IgD-negative memory B cell (primary cell): Measurements from ENCODE around the gene THSD4. TPM values are rescaled to one million over a fixed set of nuclear protein-coding genes. Genes with fewer than 3 reads are reported as not detected.
"Not testable (repeated sequence)": the region's sequence is repeated elsewhere in the genome, so short reads cannot be mapped to it uniquely, and the experiment has no call there.

Experiments used
- H3K27ac Mint-ChIP-seq, 3 donors: one replicate each; pipeline ENCODE4 v1.8.0; 2020 to 2022; ENCODE audit warnings: mild to moderate bottlenecking in 3 of 3, mixed read lengths in 3 of 3, moderate library complexity in 1 of 3
- H3K27me3 Mint-ChIP-seq: one replicate; pipeline ENCODE4 v1.8.0; 2021; ENCODE audit warnings: mixed read lengths
- H3K36me3 Mint-ChIP-seq: one replicate; pipeline ENCODE4 v1.8.0; 2020; ENCODE audit warnings: mild to moderate bottlenecking, mixed read lengths
- H3K4me1 Mint-ChIP-seq, 3 donors: one replicate each; pipeline ENCODE4 v1.8.0; 2020 to 2022; ENCODE audit warnings: mixed read lengths in 3 of 3, mild to moderate bottlenecking in 1 of 3
- H3K4me3 Mint-ChIP-seq, 4 donors: one replicate each; pipeline ENCODE4 v1.8.0; 2020 to 2022; ENCODE audit warnings: mild to moderate bottlenecking in 4 of 4, mixed read lengths in 4 of 4, moderate library complexity in 3 of 4
- H3K9me3 Mint-ChIP-seq, 3 donors: one replicate each; pipeline ENCODE4 v1.8.0; 2020 to 2021; ENCODE audit warnings: mixed read lengths in 3 of 3, mild to moderate bottlenecking in 1 of 3
- polyA plus RNA-seq: library from polyadenylated mRNA; unstranded; fragments of 300-500 nt; fragmentation: Illumina TruSeq; gene quantifications from one replicate; pipeline ENCODE4 v1.2.3, GENCODE V29; 2021

THSD4 gene
- polyA plus RNA-seq, 1 donor from 2014 or later = not detected

- peaks cover 16% of the 10 kb centered on the region for H3K27me3 Mint-ChIP-seq
- peaks cover 0 to 3% (median 0%) of the 10 kb centered on the region in 3 donors for H3K4me1 Mint-ChIP-seq
- H3K36me3 Mint-ChIP-seq = no peaks in the 10 kb centered on the region
- no peak overlapping the region for H3K27ac Mint-ChIP-seq
- peaks cover 0 to 4% (median 3%) of the 10 kb centered on the region in 3 donors for H3K9me3 Mint-ChIP-seq
- H3K4me3 Mint-ChIP-seq = no peak overlapping the region
Observed at GRCh38 chr15:71194286-71194685, 79.0 kb downstream of the THSD4 start.

GRCh38 chr15:71195242-71195641 lies 80.0 kb downstream of the THSD4 start:
- peaks cover 0 to 4% (median 3%) of the 10 kb centered on the region in 3 donors for H3K9me3 Mint-ChIP-seq
- H3K4me3 Mint-ChIP-seq = no peak overlapping the region
- no peaks in the 10 kb centered on the region for H3K36me3 Mint-ChIP-seq
- H3K4me1 Mint-ChIP-seq = peaks cover 0 to 3% (median 0%) of the 10 kb centered on the region in 3 donors
- H3K27me3 Mint-ChIP-seq = peaks cover 16% of the 10 kb centered on the region
- no peak overlapping the region for H3K27ac Mint-ChIP-seq

- peaks cover 6% of the 10 kb centered on the region for H3K27me3 Mint-ChIP-seq
- no peaks in the 10 kb centered on the region for H3K4me1 Mint-ChIP-seq
- peaks cover 0 to 3% (median 1%) of the 10 kb centered on the region in 3 donors for H3K9me3 Mint-ChIP-seq
- no peak overlapping the region for H3K4me3 Mint-ChIP-seq
- no peaks in the 10 kb centered on the region for H3K36me3 Mint-ChIP-seq
- H3K27ac Mint-ChIP-seq = no peak overlapping the region
Observed at GRCh38 chr15:71197620-71198019, 82.3 kb downstream of the THSD4 start.

GRCh38 chr15:71198846-71199245 lies 83.6 kb downstream of the THSD4 start:
- Mint-ChIP-seq H3K4me1 (no peaks in the 10 kb centered on the region), H3K9me3 (peaks cover 0 to 3% (median 1%) of the 10 kb centered on the region in 3 donors), H3K27ac (peak overlapping the region in 1 of 3 donors; percentile 48), H3K4me3 (no peak overlapping the region), H3K36me3 (no peaks in the 10 kb centered on the region), H3K27me3 (peaks cover 6% of the 10 kb centered on the region)

GRCh38 chr15:71199384-71200351 lies 84.4 kb downstream of the THSD4 start:
- Mint-ChIP-seq H3K4me1 (no peaks in the 10 kb centered on the region), H3K9me3 (no peaks in the 10 kb centered on the region), H3K27me3 (peaks cover 5% of the 10 kb centered on the region), H3K27ac (peak overlapping the region in 1 of 3 donors; percentile 48), H3K36me3 (no peaks in the 10 kb centered on the region), H3K4me3 (no peak overlapping the region)

- H3K27me3 Mint-ChIP-seq = peaks cover 1% of the 10 kb centered on the region
- H3K27ac Mint-ChIP-seq = no peak overlapping the region
- H3K36me3 Mint-ChIP-seq = no peaks in the 10 kb centered on the region
- H3K4me3 Mint-ChIP-seq = no peak overlapping the region
- no peaks in the 10 kb centered on the region for H3K9me3 Mint-ChIP-seq
- no peaks in the 10 kb centered on the region for H3K4me1 Mint-ChIP-seq
Observed at GRCh38 chr15:71201477-71201876, 86.2 kb downstream of the THSD4 start.

GRCh38 chr15:71202712-71203111 lies 87.4 kb downstream of the THSD4 start:
- H3K27me3 Mint-ChIP-seq = no peaks in the 10 kb centered on the region
- H3K4me3 Mint-ChIP-seq = no peak overlapping the region
- H3K4me1 Mint-ChIP-seq = no peaks in the 10 kb centered on the region
- no peaks in the 10 kb centered on the region for H3K9me3 Mint-ChIP-seq
- no peak overlapping the region for H3K27ac Mint-ChIP-seq
- H3K36me3 Mint-ChIP-seq = no peaks in the 10 kb centered on the region

GRCh38 chr15:71203586-71204474 lies 88.6 kb downstream of the THSD4 start:
- Mint-ChIP-seq H3K27me3 (no peaks in the 10 kb centered on the region), H3K36me3 (no peaks in the 10 kb centered on the region), H3K4me3 (no peak overlapping the region), H3K4me1 (no peaks in the 10 kb centered on the region), H3K27ac (no peak overlapping the region), H3K9me3 (no peaks in the 10 kb centered on the region)

GRCh38 chr15:71207141-71207540 lies 91.9 kb downstream of the THSD4 start:
- Mint-ChIP-seq H3K27me3 (peaks cover 2% of the 10 kb centered on the region), H3K36me3 (no peaks in the 10 kb centered on the region), H3K4me1 (no peaks in the 10 kb centered on the region)

GRCh38 chr15:71212146-71212545 lies 96.9 kb downstream of the THSD4 start:
- Mint-ChIP-seq H3K27ac (no peak overlapping the region), H3K27me3 (peaks cover 2% of the 10 kb centered on the region), H3K4me1 (no peaks in the 10 kb centered on the region), H3K9me3 (no peaks in the 10 kb centered on the region), H3K36me3 (no peaks in the 10 kb centered on the region), H3K4me3 (no peak overlapping the region)

More at GRCh38 chr15:71207141-71207540, 91.9 kb downstream of the THSD4 start:
- Mint-ChIP-seq H3K4me3 (no peak overlapping the region), H3K9me3 (no peaks in the 10 kb centered on the region), H3K27ac (no peak overlapping the region)

GRCh38 chr15:71213943-71214342 lies 98.7 kb downstream of the THSD4 start:
- H3K27me3 Mint-ChIP-seq, H3K9me3 Mint-ChIP-seq, H3K4me1 Mint-ChIP-seq, H3K27ac Mint-ChIP-seq, H3K36me3 Mint-ChIP-seq, H3K4me3 Mint-ChIP-seq: not testable (repeated sequence)

GRCh38 chr15:71215126-71215894 lies 100.0 kb downstream of the THSD4 start:
- Mint-ChIP-seq H3K27me3 (peaks cover 4% of the 10 kb centered on the region), H3K36me3 (no peaks in the 10 kb centered on the region), H3K9me3 (no peaks in the 10 kb centered on the region), H3K4me1 (no peaks in the 10 kb centered on the region), H3K27ac (no peak overlapping the region), H3K4me3 (no peak overlapping the region)

GRCh38 chr15:71218272-71218805 lies 103.1 kb downstream of the THSD4 start:
- Mint-ChIP-seq H3K4me1 (no peaks in the 10 kb centered on the region), H3K36me3 (no peaks in the 10 kb centered on the region), H3K4me3 (no peak overlapping the region), H3K9me3 (peaks cover 0 to 4% (median 0%) of the 10 kb centered on the region in 3 donors), H3K27ac (no peak overlapping the region), H3K27me3 (peaks cover 2% of the 10 kb centered on the region)

- no peak overlapping the region for H3K4me3 Mint-ChIP-seq
- H3K27ac Mint-ChIP-seq = no peak overlapping the region
- no peaks in the 10 kb centered on the region for H3K4me1 Mint-ChIP-seq
- H3K9me3 Mint-ChIP-seq = peaks cover 0 to 4% (median 0%) of the 10 kb centered on the region in 3 donors
- H3K36me3 Mint-ChIP-seq = no peaks in the 10 kb centered on the region
- peaks cover 2% of the 10 kb centered on the region for H3K27me3 Mint-ChIP-seq
Observed at GRCh38 chr15:71219101-71219500, 103.8 kb downstream of the THSD4 start.
